DND-41 (cell line): Measurements from ENCODE around the gene ZRANB3.
"Not testable (repeated sequence)": the region's sequence is repeated elsewhere in the genome, so short reads cannot be mapped to it uniquely, and the experiment has no call there.

ENCODE experiments used
- ATAC-seq: fragments of 200-7000 bp; cut with Tn5 transposase; 3 replicates; pipeline ENCODE4 v1.9.1; 2021; ENCODE audit warnings: low read depth; ENCODE audit not compliant: insufficient read depth
- DNase-seq: peaks from one replicate; pipeline ENCODE4 v3.0.0-alpha.2; 2020
- H2AFZ ChIP-seq: 2 replicates; pipeline ENCODE4 v1.6.0; 2012; ENCODE audit warnings: low read depth, low read length
- H3K27ac ChIP-seq: 2 replicates; pipeline ENCODE4 v1.5.1; 2012; ENCODE audit warnings: low read length, inconsistent platforms
- H3K27me3 ChIP-seq: fragments of 200-600 bp; sonication (generic); 2 replicates; pipeline ENCODE4 v1.6.0; 2012; ENCODE audit warnings: low read length, mild to moderate bottlenecking, inconsistent platforms; ENCODE audit not compliant: insufficient read depth, poor library complexity
- H3K36me3 ChIP-seq: 2 replicates; pipeline ENCODE4 v1.5.1; 2012; ENCODE audit warnings: low read length, inconsistent platforms; ENCODE audit not compliant: insufficient read depth
- H3K4me1 ChIP-seq: 2 replicates; pipeline ENCODE4 v1.5.1; 2012; ENCODE audit warnings: mild to moderate bottlenecking, low read length; ENCODE audit not compliant: insufficient read depth
- H3K4me2 ChIP-seq: 2 replicates; pipeline ENCODE4 v1.6.0; 2012; ENCODE audit warnings: mild to moderate bottlenecking, moderate library complexity, low read length, inconsistent platforms; ENCODE audit not compliant: insufficient read depth
- H3K4me3 ChIP-seq, 2 experiments: fragments of 200-600 bp in 1 of 2; shearing (Covaris generic) in 1 of 2; 2 replicates each; pipeline ENCODE4 v1.5.1; 2012 to 2016; ENCODE audit warnings: inconsistent platforms in 2 of 2, low read length in 2 of 2, mild to moderate bottlenecking in 2 of 2, low read depth in 1 of 2, moderate library complexity in 1 of 2
- H3K79me2 ChIP-seq: 2 replicates; pipeline ENCODE4 v1.6.0; 2012; ENCODE audit warnings: low read length, inconsistent platforms; ENCODE audit not compliant: insufficient read depth
- H3K9ac ChIP-seq: 2 replicates; pipeline ENCODE4 v1.6.0; 2012; ENCODE audit warnings: low read depth, mild to moderate bottlenecking, inconsistent platforms, low read length, moderate library complexity
- H3K9me3 ChIP-seq: 2 replicates; pipeline ENCODE4 v1.5.1; 2012; ENCODE audit warnings: low read length, moderate library complexity, mild to moderate bottlenecking, inconsistent platforms; ENCODE audit not compliant: insufficient read depth, severe bottlenecking
- H4K20me1 ChIP-seq: 2 replicates; pipeline ENCODE4 v1.6.0; 2012; ENCODE audit warnings: low read length; ENCODE audit not compliant: insufficient read depth
- CTCF ChIP-seq: IDR thresholded peaks from 2 replicates; pipeline ENCODE4 v1.5.1; 2012; ENCODE audit warnings: borderline replicate concordance, low read length, moderate library complexity, mild to moderate bottlenecking; ENCODE audit not compliant: poor library complexity, severe bottlenecking; ENCODE audit errors: extremely low read depth
- EZH2 ChIP-seq: IDR thresholded peaks from 3 replicates; pipeline ENCODE4 v1.6.1; 2012; ENCODE audit warnings: borderline replicate concordance, low read depth, mild to moderate bottlenecking, moderate library complexity, low read length, inconsistent platforms; ENCODE audit not compliant: severe bottlenecking

The ZRANB3 gene

GRCh38 chr2:135552887-135553286, 21.9 kb upstream of the ZRANB3 start:
- H3K27me3 ChIP-seq = no peaks in the 10 kb centered on the region
- DNase-seq = no peak
- no peaks in the 10 kb centered on the region; the same call in 1 of the 2 replicates for H4K20me1 ChIP-seq
- no peak for TF ChIP-seq EZH2
- no peak for TF ChIP-seq CTCF
- no peak overlapping the region for H2AFZ ChIP-seq
- H3K9me3 ChIP-seq = no peaks in the 10 kb centered on the region
- H3K79me2 ChIP-seq = peaks cover 93% of the 10 kb centered on the region
- H3K9ac ChIP-seq = no peak overlapping the region
- no peaks in the 10 kb centered on the region; the same call in 1 of the 2 replicates for H3K36me3 ChIP-seq
- H3K27ac ChIP-seq = no peak overlapping the region
- ATAC-seq = no peak
- no peaks in the 10 kb centered on the region for H3K4me1 ChIP-seq
- no peak overlapping the region for H3K4me3 ChIP-seq
- no peak overlapping the region for H3K4me2 ChIP-seq

GRCh38 chr2:135551356-135551755, 20.3 kb upstream of the ZRANB3 start:
- no peak for DNase-seq

GRCh38 chr2:135547311-135547710, 16.3 kb upstream of the ZRANB3 start:
- Histone ChIP-seq H3K9me3 (no peaks in the 10 kb centered on the region), H3K36me3 (no peaks in the 10 kb centered on the region), H3K4me2 (no peak overlapping the region), H3K27me3 (no peaks in the 10 kb centered on the region), H3K79me2 (peaks cover 96% of the 10 kb centered on the region), H3K27ac (no peak overlapping the region), H3K4me1 (no peaks in the 10 kb centered on the region), H2AFZ (no peak overlapping the region), H3K9ac (no peak overlapping the region), H3K4me3 (no peak overlapping the region), H4K20me1 (peaks cover 15% of the 10 kb centered on the region; the same call in 1 of the 2 replicates)
- ATAC-seq (no peak), DNase-seq (no peak)
- TF ChIP-seq CTCF = no peak

More at GRCh38 chr2:135551356-135551755, 20.3 kb upstream of the ZRANB3 start:
- Histone ChIP-seq H3K4me1 (no peaks in the 10 kb centered on the region), H2AFZ (no peak overlapping the region), H3K79me2 (peaks cover 94% of the 10 kb centered on the region), H4K20me1 (peaks cover 4% of the 10 kb centered on the region; the same call in 1 of the 2 replicates), H3K9ac (no peak overlapping the region), H3K9me3 (no peaks in the 10 kb centered on the region), H3K4me3 (0 out of 4 replicates have a peak overlapping the region, but pooled peaks of 1 of the 2 experiments have one; percentile 7), H3K36me3 (no peaks in the 10 kb centered on the region; the same call in 1 of the 2 replicates), H3K4me2 (no peak overlapping the region), H3K27ac (no peak overlapping the region), H3K27me3 (no peaks in the 10 kb centered on the region)
- TF ChIP-seq EZH2 (no peak), CTCF (no peak)
- ATAC-seq = no peak

GRCh38 chr2:135546436-135546835, 15.4 kb upstream of the ZRANB3 start:
- Histone ChIP-seq H3K27me3 (no peaks in the 10 kb centered on the region), H4K20me1 (peaks cover 15% of the 10 kb centered on the region; the same call in 1 of the 2 replicates), H3K36me3 (no peaks in the 10 kb centered on the region), H3K79me2 (peaks cover 96% of the 10 kb centered on the region), H3K4me2 (no peak overlapping the region), H3K4me3 (no peak overlapping the region), H3K9ac (no peak overlapping the region), H2AFZ (no peak overlapping the region), H3K27ac (no peak overlapping the region), H3K9me3 (no peaks in the 10 kb centered on the region), H3K4me1 (no peaks in the 10 kb centered on the region)
- no peak for DNase-seq
- no peak for TF ChIP-seq EZH2
- TF ChIP-seq CTCF = no peak
- ATAC-seq = peak; percentile 70

GRCh38 chr2:135533545-135533944, 2.5 kb upstream of the ZRANB3 start:
- H3K4me2 ChIP-seq = peak overlapping the region; percentile 69
- not testable (repeated sequence) for H3K9me3 ChIP-seq, H3K27ac ChIP-seq, ATAC-seq, H2AFZ ChIP-seq, DNase-seq, H3K27me3 ChIP-seq
- peaks cover 14% of the 10 kb centered on the region; the same call in 1 of the 2 replicates for H3K36me3 ChIP-seq
- H3K4me3 ChIP-seq = peak overlapping the region in 1 of 2 experiments; percentile 65; a peak in 1 of 4 replicates
- H3K9ac ChIP-seq = peak overlapping the region; percentile 76; the same call in 1 of the 2 replicates
- H3K79me2 ChIP-seq = peaks cover 86% of the 10 kb centered on the region
- peaks cover 38% of the 10 kb centered on the region for H3K4me1 ChIP-seq
- H4K20me1 ChIP-seq = peaks cover 20% of the 10 kb centered on the region; the same call in 1 of the 2 replicates
